Fibroblast of pulmonary artery (primary cell): Measurements from ENCODE around the gene TENM3.

Source experiments
- DNase-seq: peaks from one replicate; pipeline ENCODE4 v3.0.0-alpha.2; 2010; ENCODE audit warnings: low read depth
- H3K4me3 ChIP-seq: replicated peaks from 2 replicates; pipeline ENCODE4 v1.5.1; 2011; ENCODE audit warnings: low read depth, mild to moderate bottlenecking, control low read depth, low read length, moderate library complexity
- CTCF ChIP-seq: IDR thresholded peaks from 2 replicates; pipeline ENCODE4 v1.5.1; 2011; ENCODE audit warnings: mild to moderate bottlenecking, control low read depth, low read length, inconsistent platforms; ENCODE audit errors: missing control alignments

The TENM3 gene

GRCh38 chr4:182309877-182310276 is 66.7 kb downstream of the TENM3 start:
- TF ChIP-seq CTCF, result no peak
- H3K4me3 ChIP-seq, result no peak overlapping the region
- no peak for DNase-seq

GRCh38 chr4:182310316-182310715 is 67.1 kb downstream of the TENM3 start:
- DNase-seq, result no peak
- H3K4me3 ChIP-seq, result no peak overlapping the region
- no peak for TF ChIP-seq CTCF

GRCh38 chr4:182310962-182311361 is 67.8 kb downstream of the TENM3 start:
- DNase-seq, result no peak
- H3K4me3 ChIP-seq, result no peak overlapping the region
- no peak for TF ChIP-seq CTCF

GRCh38 chr4:182314537-182314936 is 71.3 kb downstream of the TENM3 start:
- H3K4me3 ChIP-seq, result no peak overlapping the region
- no peak for DNase-seq
- no peak for TF ChIP-seq CTCF

- peak; percentile 51 for DNase-seq
- no peak for TF ChIP-seq CTCF
- H3K4me3 ChIP-seq, result no peak overlapping the region
Measured at GRCh38 chr4:182318256-182318655, 75.1 kb downstream of the TENM3 start.

- no peak overlapping the region for H3K4me3 ChIP-seq
- no peak for DNase-seq
- no peak for TF ChIP-seq CTCF
Measured at GRCh38 chr4:182320092-182320491, 76.9 kb downstream of the TENM3 start.

- no peak for TF ChIP-seq CTCF
- DNase-seq, result no peak
- H3K4me3 ChIP-seq, result no peak overlapping the region
Measured at GRCh38 chr4:182320580-182320979, 77.4 kb downstream of the TENM3 start.
